SK-N-SH treated with all-trans-retinoic acid at 6 μM for 48 hours (cell line): ENCODE measurements around the gene RP9.

Experiments
- ESRRG ChIP-seq: fragments of 250-450 bp; sonication (Bioruptor Pico); IDR thresholded peaks from 2 replicates; pipeline ENCODE4 v1.6.1; 2021; ENCODE audit warnings: mild to moderate bottlenecking
- OSR1 ChIP-seq: fragments of 250-450 bp; sonication (Bioruptor Pico); IDR thresholded peaks from 2 replicates; pipeline ENCODE4 v1.8.0; 2022; ENCODE audit warnings: moderate library complexity, mild to moderate bottlenecking, inconsistent platforms
- RARB ChIP-seq: fragments of 250-450 bp; sonication (Bioruptor Pico); IDR thresholded peaks from 2 replicates; pipeline ENCODE4 v1.8.0; 2021; ENCODE audit warnings: mild to moderate bottlenecking, moderate library complexity
- SNAI2 ChIP-seq: fragments of 250-450 bp; sonication (Bioruptor Pico); IDR thresholded peaks from 2 replicates; pipeline ENCODE4 v1.5.0; 2020; ENCODE audit warnings: mild to moderate bottlenecking, moderate library complexity
- ZC3H10 ChIP-seq: fragments of 250-450 bp; sonication (Bioruptor Pico); IDR thresholded peaks from 2 replicates; pipeline ENCODE4 v1.5.1; 2021; ENCODE audit warnings: mild to moderate bottlenecking, moderate library complexity
- ZFP3 ChIP-seq: fragments of 250-450 bp; sonication (Bioruptor Pico); IDR thresholded peaks from 2 replicates; pipeline ENCODE4 v1.5.0; 2020; ENCODE audit warnings: mild to moderate bottlenecking, moderate library complexity
- ZFP30 ChIP-seq: fragments of 450-650 bp; formaldehyde crosslinking; IDR thresholded peaks from 2 replicates; pipeline ENCODE4 v1.5.0; 2022; ENCODE audit warnings: mild to moderate bottlenecking, moderate library complexity
- ZNF70 ChIP-seq: fragments of 450-650 bp; formaldehyde crosslinking; IDR thresholded peaks from 2 replicates; pipeline ENCODE4 v1.5.0; 2020; ENCODE audit warnings: mild to moderate bottlenecking, moderate library complexity
- ZNF8 ChIP-seq: fragments of 450-650 bp; formaldehyde crosslinking; IDR thresholded peaks from 2 replicates; pipeline ENCODE4 v1.5.0; 2020; ENCODE audit warnings: mild to moderate bottlenecking, moderate library complexity
- TF ChIP-seq, protein P1 (sequence below): fragments of 250-450 bp; sonication (Bioruptor Pico); IDR thresholded peaks from 2 replicates; pipeline ENCODE4 v1.8.0; 2020; ENCODE audit warnings: mild to moderate bottlenecking, moderate library complexity, borderline replicate concordance
- TF ChIP-seq, protein P2 (sequence below): fragments of 250-450 bp; sonication (Bioruptor Pico); IDR thresholded peaks from 2 replicates; pipeline ENCODE4 v1.5.1; 2020; ENCODE audit warnings: low read depth, mild to moderate bottlenecking, moderate library complexity
- TF ChIP-seq, protein P3 (sequence below): fragments of 250-450 bp; sonication (Bioruptor Pico); IDR thresholded peaks from 2 replicates; pipeline ENCODE4 v1.5.0; 2020; ENCODE audit warnings: mild to moderate bottlenecking, moderate library complexity

DNA sequence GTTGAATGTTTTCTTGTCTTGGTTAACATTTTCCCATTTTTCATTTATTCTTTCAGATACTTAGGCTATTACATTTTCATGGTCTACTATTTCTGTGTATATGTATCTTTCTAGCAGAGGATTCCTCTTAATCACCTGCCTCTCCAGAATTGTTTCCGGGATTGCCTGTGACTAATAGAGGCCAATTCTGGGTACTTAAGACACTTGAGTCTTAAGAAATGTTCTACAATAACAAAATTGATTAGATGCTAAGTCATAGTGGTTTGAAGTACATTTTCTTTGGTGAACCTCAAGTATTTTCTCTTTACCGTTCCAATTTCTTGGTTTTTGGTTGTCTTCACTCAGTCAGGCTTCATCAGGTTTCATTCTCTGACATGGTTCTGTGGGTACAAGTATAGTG is 46.6 kb upstream of the RP9 start:
- no peak for TF ChIP-seq ZNF8 (CRISPR knock-in tag)
- no peak for TF ChIP-seq ZNF70 (CRISPR knock-in tag)
- no peak for TF ChIP-seq SNAI2 (CRISPR knock-in tag)
- no peak for TF ChIP-seq ZFP30 (CRISPR knock-in tag)
- no peak for TF ChIP-seq RARB (CRISPR knock-in tag)
- TF ChIP-seq, protein P1, sequence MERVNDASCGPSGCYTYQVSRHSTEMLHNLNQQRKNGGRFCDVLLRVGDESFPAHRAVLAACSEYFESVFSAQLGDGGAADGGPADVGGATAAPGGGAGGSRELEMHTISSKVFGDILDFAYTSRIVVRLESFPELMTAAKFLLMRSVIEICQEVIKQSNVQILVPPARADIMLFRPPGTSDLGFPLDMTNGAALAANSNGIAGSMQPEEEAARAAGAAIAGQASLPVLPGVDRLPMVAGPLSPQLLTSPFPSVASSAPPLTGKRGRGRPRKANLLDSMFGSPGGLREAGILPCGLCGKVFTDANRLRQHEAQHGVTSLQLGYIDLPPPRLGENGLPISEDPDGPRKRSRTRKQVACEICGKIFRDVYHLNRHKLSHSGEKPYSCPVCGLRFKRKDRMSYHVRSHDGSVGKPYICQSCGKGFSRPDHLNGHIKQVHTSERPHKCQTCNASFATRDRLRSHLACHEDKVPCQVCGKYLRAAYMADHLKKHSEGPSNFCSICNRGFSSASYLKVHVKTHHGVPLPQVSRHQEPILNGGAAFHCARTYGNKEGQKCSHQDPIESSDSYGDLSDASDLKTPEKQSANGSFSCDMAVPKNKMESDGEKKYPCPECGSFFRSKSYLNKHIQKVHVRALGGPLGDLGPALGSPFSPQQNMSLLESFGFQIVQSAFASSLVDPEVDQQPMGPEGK = no peak
- no peak for TF ChIP-seq ZFP3 (CRISPR knock-in tag)
- TF ChIP-seq, protein P2, sequence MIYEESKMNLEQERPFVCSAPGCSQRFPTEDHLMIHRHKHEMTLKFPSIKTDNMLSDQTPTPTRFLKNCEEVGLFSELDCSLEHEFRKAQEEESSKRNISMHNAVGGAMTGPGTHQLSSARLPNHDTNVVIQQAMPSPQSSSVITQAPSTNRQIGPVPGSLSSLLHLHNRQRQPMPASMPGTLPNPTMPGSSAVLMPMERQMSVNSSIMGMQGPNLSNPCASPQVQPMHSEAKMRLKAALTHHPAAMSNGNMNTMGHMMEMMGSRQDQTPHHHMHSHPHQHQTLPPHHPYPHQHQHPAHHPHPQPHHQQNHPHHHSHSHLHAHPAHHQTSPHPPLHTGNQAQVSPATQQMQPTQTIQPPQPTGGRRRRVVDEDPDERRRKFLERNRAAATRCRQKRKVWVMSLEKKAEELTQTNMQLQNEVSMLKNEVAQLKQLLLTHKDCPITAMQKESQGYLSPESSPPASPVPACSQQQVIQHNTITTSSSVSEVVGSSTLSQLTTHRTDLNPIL (CRISPR knock-in tag) = no peak
- TF ChIP-seq ESRRG = no peak
- TF ChIP-seq ZC3H10 (CRISPR knock-in tag) = no peak
- TF ChIP-seq, protein P3, sequence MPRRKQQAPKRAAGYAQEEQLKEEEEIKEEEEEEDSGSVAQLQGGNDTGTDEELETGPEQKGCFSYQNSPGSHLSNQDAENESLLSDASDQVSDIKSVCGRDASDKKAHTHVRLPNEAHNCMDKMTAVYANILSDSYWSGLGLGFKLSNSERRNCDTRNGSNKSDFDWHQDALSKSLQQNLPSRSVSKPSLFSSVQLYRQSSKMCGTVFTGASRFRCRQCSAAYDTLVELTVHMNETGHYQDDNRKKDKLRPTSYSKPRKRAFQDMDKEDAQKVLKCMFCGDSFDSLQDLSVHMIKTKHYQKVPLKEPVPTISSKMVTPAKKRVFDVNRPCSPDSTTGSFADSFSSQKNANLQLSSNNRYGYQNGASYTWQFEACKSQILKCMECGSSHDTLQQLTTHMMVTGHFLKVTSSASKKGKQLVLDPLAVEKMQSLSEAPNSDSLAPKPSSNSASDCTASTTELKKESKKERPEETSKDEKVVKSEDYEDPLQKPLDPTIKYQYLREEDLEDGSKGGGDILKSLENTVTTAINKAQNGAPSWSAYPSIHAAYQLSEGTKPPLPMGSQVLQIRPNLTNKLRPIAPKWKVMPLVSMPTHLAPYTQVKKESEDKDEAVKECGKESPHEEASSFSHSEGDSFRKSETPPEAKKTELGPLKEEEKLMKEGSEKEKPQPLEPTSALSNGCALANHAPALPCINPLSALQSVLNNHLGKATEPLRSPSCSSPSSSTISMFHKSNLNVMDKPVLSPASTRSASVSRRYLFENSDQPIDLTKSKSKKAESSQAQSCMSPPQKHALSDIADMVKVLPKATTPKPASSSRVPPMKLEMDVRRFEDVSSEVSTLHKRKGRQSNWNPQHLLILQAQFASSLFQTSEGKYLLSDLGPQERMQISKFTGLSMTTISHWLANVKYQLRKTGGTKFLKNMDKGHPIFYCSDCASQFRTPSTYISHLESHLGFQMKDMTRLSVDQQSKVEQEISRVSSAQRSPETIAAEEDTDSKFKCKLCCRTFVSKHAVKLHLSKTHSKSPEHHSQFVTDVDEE = no peak
- TF ChIP-seq OSR1 (CRISPR knock-in tag) = no peak
